GM18499 (cell line): Measurements from ENCODE around the gene FBXO44.

Experiments
- ATAC-seq: cut with Tn5 transposase; IDR thresholded peaks from one replicate; pipeline ENCODE4 v1.9.1; 2021; ENCODE audit warnings: moderate number of reproducible peaks; ENCODE audit not compliant: insufficient read depth, unreplicated experiment

Gene FBXO44

DNA sequence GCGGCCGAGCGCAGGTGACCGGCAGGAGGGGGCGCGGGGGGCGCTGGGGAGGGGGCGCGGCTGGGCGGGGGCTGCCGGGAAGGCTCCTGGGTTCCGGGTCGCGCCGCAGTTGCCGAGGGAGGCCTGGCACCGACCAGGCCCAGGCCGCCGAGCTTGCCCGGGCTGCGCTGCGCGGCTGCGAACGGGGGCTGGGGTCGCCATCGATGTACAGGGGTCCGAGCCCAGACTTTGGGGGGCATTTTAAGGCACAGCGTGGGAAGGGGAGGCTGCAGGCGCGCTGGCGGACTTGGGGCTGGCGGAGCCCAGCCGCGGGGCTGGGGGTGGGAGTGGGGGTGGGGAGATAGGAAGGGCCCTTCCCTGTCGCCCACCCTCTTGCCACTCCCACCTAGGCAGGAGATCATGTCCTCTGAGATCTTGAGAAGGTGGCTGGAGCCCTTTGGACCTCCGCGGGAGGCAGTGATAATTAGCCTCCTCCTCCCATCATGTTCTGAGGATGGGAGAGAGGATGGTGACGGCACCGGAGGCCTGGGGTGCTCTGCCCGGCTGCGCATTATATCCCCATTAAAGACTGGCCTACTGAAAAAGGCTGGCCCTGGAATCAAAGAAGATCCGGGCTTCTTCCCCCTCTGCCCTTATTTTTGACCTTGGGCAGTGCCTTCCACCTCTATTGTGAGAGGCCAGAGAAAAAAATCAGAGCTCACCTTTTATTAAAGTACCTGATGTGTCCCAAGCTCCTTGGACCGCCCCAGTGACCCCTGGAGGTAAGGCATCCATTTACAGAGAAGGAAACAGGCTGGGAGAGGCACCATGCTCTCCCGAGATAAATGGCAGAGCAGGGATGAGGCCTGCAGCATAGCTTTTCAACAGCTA, 497 bp downstream of the FBXO44 start:
- ATAC-seq, result no peak

DNA sequence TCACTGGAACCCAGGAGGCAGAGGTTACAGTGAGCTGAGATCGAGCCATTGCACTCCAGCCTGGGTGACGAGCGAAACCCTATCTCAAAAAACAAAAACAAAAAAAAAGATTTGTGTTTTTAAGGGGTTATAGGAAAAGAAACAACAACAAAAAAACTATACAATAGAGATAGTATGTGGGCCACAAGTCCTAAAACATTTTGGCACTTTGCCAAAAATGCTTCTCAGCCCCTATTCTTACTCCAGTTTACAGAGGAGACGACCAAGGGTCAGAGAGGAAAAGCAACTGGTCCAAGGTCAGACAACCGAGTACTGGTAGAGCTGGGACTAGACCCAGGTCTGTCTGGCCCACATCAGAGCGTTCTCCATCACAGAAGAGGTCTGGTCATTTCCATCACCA, 3.0 kb downstream of the FBXO44 start:
- ATAC-seq, result no peak

DNA sequence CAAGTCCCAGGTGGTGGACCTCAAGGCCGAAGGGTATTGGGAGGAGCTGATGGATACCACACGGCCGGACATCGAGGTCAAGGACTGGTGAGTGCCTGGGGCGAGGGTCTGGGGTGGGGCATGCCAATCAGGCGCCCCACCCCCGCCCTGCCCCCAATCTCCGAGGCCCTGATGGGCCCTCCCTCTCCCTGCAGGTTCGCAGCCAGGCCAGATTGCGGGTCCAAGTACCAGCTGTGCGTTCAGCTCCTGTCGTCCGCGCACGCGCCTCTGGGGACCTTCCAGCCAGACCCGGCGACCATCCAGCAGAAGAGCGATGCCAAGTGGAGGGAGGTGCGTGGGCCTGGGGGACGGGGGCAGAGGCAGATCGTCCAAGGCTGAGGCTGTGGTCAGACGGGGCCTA, 3.9 kb downstream of the FBXO44 start:
- no peak for ATAC-seq

DNA sequence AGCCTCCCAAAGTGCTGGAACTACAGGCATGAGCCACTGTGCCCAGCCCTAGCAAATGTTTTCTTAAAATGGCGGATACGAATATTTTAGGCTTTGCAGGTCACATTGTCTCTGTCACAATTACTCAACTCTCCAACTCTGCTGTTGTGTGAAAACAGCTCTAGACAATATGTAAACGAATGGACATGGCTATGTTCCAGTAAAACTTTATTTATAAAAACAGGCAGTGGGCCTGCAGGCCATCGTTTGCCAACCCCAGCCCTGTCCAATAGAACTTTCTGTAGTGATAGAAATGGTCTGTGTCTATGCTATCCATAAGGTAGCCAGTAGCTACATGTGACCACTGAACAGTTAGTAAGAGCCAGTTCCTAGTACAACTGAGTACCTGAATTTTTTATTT, 5.1 kb downstream of the FBXO44 start:
- no peak for ATAC-seq

DNA sequence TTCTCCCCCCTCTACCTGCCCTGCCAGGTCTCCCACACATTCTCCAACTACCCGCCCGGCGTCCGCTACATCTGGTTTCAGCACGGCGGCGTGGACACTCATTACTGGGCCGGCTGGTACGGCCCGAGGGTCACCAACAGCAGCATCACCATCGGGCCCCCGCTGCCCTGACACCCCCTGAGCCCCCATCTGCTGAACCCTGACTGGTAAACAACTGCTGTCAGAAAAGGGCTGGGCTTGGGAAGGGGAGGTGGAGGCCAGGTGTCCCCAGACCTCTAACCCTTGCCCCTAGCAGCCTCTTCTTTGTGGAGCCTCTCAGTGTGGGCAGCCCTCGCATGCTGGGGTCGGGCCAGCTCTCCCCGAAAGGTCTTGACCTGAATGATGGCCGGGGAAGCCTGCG, 6.4 kb downstream of the FBXO44 start:
- no peak for ATAC-seq

DNA sequence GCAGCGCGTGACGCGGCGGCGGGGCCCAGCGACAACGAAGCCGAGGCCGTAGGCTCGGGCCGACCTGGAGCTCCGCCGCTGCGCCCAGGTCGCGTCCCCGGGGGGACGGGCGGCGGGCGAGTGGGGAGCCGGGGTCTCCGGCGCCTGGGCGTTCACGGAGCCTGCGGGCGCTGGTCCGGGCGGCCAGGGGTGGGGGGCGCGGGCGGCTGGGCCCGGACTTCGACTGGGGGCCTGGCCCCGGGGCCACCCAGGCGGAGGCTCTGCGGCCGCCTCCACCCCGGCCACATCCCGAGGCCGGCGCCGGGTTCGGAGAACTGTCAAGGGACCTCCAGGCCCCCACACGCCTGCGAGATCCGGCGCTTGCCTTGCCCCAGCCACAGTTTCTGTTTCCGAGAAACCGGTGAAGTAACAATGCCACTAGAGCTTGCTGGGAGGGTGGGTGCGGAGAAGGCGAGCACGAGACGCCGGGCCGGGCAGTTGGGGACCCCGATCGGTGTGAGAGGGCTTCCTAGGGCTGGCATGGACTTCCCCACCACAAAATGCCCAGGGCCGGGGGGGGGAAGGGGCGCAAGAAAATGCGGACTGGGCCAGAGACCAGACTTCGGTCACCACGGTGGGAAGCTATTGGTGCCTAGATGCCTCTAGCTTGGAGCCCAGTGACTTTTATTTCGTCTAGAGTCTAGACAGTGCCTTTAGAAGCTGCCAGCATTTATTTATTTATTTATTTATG, 9.8 kb downstream of the FBXO44 start:
- no peak for ATAC-seq

DNA sequence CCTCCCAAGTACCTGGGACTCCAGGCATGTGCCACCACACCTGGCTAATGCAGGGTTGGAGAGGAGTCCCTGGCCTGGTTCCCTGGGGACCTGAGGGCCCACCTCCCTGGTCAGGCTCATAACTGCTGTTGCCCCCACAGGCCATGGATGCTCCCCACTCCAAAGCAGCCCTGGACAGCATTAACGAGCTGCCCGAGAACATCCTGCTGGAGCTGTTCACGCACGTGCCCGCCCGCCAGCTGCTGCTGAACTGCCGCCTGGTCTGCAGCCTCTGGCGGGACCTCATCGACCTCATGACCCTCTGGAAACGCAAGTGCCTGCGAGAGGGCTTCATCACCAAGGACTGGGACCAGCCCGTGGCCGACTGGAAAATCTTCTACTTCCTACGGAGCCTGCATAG, 13.8 kb downstream of the FBXO44 start:
- ATAC-seq, result no peak

DNA sequence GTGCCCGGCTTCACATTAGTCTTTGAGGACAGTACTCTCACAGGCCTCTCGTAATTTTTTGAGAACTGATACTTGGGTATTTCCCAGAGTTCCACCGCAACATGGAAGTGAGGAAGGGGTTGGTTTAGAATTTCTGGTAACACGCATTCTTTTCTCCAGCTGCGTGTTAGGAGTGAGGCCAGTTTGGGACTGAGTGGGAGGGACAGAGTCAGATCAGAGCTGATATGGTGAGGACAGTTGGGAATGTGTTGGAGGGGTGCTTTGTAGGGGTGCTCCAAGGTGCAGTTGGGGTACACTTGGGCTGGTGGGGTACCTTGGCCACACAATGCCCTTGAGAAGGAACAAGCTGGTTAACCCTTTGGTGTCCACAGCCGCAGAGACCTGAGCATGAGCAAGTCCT, 16.1 kb downstream of the FBXO44 start:
- ATAC-seq, result no peak

DNA sequence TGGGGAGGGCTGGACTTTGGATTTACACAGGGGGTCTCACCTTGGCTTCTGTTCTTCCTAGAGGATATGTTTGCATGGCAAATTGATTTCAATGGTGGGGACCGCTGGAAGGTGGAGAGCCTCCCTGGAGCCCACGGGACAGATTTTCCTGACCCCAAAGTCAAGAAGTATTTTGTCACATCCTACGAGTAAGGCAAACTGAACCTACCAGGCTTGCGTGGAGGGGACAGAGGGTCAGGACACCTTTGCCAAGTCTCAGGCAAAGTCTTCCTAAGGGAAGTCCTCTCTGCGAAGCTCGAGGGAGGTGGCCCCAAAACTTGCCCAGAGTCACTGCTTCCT, 16.5 kb downstream of the FBXO44 start:
- no peak for ATAC-seq

DNA sequence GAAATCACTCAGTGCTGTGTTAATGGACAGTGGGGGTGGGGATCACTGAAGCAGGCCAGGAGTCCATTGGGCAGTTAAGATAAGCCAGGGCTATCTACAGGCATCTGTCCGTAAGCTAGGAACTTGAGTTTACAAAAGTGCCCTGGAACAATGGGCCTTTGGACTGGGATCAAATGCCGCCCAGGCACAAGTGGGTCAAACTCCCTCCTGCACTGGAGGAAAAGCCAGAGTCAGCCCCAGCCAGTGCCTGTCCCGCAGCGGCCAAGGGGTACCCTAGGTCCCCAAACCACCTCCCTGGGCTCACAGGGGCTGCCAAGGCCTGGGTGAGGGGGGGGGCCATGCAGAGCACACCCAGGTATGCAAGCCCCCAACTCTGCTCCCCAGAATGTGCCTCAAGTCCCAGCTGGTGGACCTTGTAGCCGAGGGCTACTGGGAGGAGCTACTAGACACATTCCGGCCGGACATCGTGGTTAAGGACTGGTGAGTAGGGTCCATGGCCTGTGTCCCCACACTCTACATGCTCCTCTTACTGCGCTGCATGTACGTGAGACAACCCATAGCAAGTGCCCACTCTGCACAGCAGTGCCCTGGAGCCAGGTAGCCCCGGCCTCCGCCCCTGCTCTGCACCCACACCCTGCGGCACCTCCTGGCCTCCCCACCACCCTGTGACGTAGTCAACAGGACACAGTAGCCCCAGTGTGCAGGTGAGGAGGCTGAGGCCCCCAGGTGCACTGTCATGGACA, 17.0 kb downstream of the FBXO44 start:
- no peak for ATAC-seq

DNA sequence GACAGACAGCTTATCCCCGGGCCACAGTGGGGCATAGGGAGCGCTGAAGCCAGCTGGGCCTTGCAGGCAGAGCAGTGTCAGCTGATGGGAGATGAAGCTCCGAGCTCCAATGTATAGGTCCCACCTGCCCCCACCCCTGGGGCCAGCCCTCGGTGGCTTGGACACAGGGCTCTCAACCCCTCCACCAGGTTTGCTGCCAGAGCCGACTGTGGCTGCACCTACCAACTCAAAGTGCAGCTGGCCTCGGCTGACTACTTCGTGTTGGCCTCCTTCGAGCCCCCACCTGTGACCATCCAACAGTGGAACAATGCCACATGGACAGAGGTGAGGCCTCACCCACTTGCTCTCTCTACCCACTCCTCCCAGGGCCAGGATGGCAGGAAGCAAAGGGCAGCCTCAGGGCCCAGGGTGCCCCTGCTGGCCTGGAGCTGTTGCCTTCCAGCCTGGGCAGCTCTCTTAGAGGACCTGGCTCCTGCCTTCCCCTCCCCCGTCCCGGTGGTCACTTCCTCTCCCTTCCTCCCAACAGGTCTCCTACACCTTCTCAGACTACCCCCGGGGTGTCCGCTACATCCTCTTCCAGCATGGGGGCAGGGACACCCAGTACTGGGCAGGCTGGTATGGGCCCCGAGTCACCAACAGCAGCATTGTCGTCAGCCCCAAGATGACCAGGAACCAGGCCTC, 18.6 kb downstream of the FBXO44 start:
- ATAC-seq, result no peak

DNA sequence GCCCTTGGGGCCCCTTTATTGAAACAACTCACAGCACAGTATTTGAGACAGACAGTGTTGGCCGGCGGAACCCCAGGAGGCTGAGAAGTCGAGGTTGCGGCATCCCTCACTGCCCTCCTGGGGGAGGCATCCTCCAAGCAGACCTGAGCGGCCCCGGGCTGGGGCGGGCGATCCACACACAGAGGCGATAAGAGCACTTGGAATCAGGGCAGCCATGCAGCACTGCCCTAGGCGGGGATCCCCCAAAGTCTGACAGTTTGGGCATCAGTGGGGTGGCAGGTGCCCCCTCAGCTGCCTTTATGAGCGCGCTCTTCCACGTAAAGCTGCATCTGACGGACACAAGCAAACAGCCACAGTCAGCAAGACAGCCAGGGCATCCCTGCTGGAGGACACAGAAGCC, 19.8 kb downstream of the FBXO44 start:
- no peak for ATAC-seq

DNA sequence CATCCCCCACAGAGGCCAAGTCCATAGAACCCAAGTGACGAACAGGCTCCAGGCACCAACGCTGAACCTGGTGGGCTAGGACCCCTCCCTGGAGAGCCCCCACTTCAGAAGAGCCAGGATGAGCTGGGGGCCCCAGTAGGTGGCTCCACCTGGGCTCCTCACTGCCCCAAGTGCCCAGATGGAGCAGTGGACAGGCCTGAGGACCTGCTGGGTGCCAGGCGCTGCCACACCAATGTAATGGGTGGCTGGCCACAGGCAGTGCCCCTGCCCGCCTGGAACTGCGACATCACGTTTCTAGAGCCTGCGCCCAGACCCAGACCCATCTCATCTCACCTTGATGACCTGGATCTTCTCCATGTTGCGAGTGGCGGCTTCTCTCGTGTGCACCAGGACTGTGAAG, 20.6 kb downstream of the FBXO44 start:
- no peak for ATAC-seq

DNA sequence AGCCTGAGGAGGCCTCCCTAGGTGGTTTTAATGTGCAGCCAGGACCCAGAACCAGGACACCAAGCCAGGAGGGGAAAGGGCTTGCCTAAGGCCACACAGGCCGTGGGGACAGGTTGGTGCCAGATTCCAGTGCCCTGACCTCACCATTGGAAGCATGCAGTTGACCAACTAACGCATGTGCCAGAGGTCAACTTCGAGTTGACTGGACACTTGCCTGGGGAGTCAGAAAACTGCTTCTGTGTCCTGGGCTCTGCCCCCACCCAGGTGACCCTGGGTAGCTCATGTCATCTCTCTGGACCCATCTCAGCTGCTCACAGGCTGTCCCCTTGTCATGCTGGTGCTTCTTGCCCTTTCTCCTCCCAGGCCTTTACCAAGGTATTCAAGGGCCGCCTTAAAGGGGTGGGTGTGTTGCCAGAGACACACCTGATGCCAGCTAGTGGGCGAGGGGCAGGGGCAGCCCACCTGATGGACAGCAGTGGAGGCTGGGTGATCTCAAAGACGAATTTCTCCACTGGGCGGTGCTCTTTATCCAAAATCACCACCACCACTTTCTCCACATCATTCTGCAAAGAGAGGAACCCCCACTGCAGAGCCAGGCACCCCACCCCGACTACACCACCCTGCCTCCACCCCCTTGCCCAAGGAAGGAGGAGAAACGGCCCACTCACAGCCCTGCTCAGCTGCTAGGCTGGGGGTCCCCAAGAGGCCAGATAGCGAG, 21.9 kb downstream of the FBXO44 start:
- no peak for ATAC-seq

DNA sequence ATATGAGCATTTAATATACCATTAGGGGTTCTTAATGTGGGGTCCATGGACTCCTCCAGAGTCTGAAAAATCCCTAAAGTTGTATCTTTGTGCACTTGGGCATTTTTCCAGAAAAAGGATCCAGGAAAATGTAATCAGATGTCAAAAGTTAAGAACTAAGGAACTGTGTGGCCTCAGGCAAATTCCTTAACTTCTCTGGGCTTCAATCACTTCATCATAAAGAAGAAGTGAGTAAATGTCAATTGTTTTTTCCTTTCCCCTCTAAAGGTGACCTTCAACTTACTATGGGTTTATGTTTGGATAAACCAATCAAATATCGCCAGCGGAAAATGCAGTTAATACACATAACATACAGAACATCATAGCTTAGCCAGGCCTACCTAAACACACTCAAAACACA, 23.8 kb downstream of the FBXO44 start:
- ATAC-seq, result no peak

DNA sequence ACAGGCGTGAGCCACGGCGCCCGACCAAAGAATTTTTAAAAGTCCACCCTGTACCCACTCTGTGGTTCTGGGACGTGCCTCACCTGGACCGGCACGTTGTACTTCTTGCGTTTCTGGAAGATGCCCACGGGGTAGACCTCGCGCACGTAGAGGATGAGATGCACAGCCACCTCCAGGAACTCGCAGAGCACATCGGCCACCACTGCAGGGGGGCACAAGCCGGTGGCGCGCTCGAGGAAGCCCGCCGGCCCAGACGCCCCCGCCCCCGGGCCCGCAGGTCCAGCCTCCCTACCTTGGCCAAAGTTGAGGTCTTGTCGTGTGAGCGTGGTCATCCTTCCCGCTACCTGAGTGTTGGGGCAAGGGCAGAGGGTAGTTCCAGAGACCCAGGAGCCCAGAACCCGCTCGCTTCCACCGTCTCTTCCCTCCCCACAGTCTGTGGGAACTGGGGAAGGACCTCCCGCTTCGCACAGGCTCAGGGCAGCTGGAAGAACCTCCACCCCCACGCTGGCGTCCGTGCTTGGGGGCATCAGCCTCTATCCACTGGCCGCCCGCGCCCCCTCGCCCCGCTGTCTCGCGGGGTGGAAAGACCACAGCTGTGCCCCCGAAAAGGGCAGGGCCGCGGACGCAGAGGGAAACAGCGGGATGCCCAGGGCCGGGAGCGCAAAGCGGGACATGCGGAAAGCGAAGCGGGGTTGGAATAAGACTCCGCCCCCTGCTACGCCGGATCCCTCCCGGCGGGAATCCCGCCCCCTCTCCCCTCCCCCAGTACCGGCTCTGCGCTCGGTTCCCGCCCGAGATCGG, 25.8 kb downstream of the FBXO44 start:
- no peak for ATAC-seq

DNA sequence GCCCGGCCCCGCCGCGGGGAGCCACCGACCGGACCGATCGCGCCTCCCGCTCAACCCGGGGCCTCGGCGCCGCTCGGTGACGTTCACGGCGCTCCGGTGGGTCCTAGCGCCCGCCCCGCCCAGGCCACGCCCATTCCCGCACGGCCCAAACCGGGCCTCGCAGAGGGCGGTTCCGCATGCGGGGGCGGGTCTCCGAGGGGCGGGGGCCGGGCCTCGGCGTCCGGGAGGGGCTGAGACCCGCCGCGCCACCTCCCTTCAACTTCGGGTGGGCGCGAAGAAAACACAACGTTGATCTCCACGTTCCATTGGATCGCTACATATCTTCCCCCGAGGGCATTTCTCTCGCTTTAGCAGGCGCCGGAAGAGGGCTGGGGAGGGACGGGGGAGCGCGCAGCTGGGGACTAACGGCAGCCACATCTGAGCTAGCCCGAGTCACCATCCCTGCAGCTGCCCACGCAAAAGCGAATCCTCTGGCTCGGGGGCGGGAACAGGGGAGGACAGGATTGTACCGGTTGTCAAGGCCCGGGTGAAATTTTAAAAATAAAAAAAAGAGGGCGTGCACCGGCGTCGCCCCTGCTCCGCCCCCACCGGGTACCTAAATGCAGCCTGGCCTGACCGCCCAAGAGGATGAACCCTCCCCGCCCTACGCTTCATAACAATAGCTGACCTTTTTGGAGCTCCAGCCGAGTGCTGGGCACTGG, 26.5 kb downstream of the FBXO44 start, which contains the start of gene MAD2L2:
MAD2L2 (minus strand) TSS at position 78 of the 701 bp plus-strand sequence. CDS start 547 bp downstream, outside the sequence.
- no peak for ATAC-seq

DNA sequence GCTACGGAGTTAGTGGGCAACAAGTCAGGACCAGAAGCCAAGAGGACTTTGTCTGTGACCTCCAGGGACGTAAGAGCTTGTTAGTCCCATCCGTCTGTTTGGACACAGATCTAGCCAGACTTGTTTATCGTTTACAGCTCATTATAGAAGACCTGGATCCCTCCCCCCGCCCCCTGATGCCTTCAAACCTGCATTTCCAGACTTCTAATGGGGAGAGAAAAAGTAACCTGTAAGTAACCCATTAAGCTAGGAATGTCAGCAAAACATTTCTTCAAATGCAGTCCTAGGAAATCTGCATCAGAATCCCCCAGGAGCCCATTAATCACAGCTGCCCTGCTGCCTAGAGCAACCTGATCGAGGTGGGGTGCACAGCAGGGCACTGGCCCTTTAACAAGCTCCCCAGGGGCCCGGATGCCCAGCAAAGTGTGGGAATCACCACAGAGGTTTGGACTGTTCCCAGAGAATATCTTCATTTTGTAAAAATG, 27.7 kb downstream of the FBXO44 start:
- no peak for ATAC-seq
